D721Med (cell line): Measurements from ENCODE around the gene TBC1D17.
A peak's percentile ranks its signal among the peaks of the same experiment; 100 is the strongest.

Source experiments
- DNase-seq: peaks from one replicate; pipeline ENCODE4 v3.0.0; 2011; ENCODE audit warnings: low spot score; ENCODE audit not compliant: insufficient read length
- FAIRE-seq: peaks from 2 replicates; lab custom pipeline; 2011; peaks lifted over from hg19 to GRCh38; lab: Jason Lieb, UNC
- TF ChIP-seq, protein P1 (sequence below): IDR thresholded peaks from 2 replicates; pipeline ENCODE4 v1.5.1; 2012; ENCODE audit warnings: mild to moderate bottlenecking, control low read depth; ENCODE audit not compliant: insufficient read depth; ENCODE audit errors: missing control alignments

Gene TBC1D17

DNA sequence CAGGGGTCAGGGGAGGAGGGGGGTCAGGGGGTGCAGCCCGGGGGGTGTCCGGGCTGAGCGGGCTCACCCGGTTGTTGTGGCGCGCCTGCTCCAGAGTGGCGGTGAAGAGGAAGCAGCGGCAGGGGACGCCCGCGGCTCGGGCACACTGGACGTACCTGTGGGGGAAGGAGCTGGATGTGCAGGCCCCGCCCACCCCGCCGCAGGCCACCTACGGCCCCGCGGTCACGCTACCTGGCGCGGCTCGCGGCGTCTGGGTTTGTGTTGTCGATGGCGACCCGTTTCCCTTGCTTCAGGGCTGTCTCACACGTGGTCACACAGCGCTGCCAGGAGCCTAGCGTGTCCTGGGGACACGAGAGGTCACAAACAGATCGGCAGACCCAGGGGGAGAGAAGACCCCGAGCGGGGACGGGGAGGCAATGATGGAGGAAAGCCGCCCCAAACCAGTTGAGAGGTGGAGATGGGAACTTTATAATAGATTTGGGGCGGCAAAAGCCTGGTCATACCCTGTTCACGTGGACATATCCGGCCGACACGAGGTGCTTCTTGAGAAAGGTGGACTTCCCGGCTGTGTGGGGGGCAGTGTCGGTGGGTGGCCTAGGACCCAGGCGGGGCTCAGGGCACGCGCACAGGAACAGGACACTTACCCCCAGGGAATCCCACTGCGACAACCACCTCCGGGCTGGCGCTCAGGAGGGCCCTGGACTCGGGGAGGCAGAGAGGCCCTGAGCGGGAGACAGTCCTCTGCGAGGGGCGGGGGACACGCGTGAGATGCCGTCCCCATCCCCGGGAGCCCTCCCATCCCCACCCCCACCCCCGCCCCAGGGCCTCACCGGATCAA, 15.7 kb upstream of the TBC1D17 start:
- TF ChIP-seq, protein P1, sequence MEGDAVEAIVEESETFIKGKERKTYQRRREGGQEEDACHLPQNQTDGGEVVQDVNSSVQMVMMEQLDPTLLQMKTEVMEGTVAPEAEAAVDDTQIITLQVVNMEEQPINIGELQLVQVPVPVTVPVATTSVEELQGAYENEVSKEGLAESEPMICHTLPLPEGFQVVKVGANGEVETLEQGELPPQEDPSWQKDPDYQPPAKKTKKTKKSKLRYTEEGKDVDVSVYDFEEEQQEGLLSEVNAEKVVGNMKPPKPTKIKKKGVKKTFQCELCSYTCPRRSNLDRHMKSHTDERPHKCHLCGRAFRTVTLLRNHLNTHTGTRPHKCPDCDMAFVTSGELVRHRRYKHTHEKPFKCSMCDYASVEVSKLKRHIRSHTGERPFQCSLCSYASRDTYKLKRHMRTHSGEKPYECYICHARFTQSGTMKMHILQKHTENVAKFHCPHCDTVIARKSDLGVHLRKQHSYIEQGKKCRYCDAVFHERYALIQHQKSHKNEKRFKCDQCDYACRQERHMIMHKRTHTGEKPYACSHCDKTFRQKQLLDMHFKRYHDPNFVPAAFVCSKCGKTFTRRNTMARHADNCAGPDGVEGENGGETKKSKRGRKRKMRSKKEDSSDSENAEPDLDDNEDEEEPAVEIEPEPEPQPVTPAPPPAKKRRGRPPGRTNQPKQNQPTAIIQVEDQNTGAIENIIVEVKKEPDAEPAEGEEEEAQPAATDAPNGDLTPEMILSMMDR: no peak
- DNase-seq (no peak), FAIRE-seq (no peak)

DNA sequence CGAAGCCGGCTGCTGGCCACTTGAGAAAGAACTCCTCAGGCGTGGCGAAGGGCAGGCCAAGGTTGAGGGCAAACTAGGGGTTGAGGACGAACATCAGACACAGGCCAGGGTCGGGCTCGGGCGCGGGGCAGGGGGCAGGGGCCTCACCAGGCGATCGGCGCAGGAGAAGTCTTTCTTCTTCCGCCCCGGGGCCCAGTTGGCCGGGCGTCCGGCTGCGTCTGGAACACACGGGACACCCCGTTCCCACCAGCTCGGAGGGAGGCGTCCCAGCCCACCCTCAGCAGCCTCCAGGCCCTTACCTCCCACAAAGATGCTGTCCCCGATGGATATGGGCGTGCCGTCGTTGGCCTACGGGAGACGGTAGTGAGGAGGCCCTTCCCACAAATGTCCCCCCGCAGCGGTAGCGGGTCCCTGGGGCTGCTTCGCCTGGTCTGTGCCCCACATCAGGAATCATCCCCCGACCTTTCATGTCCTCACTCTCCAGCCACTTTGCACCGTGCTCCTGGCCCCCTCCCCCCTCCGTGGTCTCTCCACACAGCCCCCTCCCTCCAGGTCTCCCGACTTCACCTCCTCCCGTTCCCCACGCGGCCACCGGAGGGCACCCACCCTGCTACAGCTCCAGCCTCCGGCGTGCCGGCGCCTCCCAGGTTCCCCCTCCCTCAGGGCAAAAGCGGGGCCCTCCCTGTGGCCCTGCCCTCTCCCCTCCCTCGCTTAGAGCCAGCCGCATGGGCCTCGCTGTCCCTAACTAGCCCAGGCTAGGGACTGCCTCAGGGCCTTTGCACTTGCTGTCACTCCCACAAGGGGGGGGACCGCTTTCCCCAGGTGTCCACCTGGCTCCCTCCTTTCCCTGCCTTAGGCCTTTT, 14.9 kb upstream of the TBC1D17 start:
- DNase-seq (no peak), FAIRE-seq (no peak)
- TF ChIP-seq, protein P1: peak; percentile 17

DNA sequence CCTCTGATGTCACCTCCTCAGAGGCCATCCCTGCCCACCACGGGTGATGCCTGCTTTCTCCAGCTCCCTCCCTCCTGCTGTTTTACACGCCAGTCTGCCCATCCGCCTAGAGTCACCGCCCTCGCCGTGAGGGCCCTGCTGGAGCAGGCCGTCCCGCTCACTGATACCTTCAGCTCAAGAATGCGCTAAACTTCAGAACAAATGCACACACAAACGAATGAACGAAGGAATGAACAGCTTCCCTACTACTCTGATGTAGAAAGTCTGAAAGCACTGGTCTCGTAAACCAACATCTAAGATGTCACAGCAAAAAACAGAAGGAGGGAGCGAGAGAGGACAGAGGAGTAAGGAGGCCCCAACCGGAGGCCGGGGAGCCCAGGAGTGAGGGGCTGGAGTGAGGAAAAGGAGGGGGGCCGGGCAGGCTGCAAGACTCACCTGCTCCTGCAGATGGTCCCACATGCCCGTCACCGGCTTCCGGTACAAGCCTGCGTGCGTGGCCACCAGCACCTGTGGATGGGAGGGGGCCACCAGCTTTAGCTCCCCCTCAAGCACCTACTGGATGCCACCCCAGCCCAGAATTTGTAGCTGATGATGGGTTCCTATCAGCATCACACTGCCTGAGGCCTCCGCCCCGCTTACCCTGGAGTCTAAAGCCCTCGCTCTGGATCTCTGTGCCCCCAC, 14.1 kb upstream of the TBC1D17 start:
- FAIRE-seq (no peak), DNase-seq (no peak)
- TF ChIP-seq, protein P1: no peak

DNA sequence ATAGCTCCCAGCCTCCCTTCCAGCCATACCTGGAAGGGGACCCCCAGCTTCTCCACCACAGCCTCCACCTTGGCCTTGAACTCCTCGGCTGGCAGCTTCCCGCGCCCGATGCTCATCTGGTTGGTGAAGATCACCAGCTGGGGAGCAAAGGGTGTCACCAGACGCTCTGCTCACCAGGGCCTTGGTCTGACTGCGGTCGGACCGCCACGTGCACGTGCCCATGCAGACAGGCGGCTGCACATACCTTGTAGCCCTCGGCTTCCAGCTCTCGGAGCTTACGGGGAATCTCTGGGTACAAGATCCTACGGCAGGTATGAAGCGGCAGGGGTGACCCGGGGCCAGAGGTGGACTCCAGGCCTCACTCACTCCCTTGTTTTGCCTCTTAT, 13.6 kb upstream of the TBC1D17 start:
- TF ChIP-seq, protein P1: no peak
- FAIRE-seq (no peak), DNase-seq (no peak)

DNA sequence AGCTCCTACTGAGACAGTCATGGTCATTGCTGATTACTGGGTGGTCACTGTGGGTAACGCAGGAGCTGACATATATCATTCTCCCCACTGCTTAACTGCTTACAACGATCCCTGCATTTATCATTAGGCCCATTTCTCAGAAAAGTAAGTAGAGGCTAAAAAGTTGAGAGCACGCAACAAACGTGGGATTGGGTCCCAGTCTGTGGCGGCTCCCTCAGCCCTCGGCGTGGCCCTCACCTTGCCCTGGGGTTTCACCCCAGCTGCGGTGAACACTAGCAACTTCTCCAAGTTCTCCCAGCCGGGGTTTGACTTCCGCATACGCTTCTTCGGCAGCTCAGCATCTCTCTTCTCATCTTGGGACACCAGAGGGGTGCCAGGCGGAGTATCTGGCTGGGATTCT, 12.6 kb upstream of the TBC1D17 start:
- TF ChIP-seq, protein P1: no peak
- no peak for FAIRE-seq
- no peak for DNase-seq

DNA sequence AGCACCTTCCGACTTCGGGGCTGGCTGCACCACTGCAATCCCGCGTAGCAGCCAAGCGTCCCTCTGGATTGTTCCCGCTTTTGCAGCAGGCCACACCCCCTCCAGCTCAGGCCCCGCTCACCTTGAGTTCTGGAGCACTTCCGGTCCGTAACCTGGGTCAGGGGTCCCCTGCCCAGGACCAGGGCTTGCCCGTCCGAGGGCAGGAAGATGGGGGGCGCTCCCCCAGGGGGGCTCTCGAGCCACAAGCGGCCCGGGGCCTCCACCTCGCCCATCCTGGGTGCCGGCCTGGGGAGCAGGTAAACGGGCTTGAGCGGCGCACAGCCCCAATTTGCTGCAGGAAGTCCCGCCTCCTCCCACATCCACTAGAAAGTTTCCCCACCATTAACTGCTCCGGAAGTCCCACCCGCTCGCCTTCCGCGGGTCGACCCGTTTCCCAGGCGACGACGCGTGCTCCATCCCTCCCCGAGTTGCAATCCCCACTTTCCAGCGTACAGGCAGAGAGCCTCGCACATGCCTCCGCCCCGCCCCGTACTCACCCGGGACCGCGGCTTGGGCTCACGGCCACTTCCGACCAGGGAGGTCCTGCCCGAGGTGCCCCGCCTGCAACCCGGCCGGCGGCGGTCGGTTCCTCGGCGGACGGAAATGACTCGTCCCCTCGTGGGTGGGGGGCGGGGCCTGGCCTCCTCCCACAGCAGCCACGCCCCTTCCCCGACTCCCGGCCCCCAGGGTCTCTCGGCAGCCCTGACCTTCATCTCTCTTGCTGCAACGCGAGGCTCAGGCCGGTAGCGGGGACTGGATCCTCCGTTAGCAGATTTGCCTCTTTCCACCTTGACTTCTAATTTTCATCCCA, 10.3 kb upstream of the TBC1D17 start, which contains the start of gene PNKP:
PNKP (minus strand) TSS at position 644 of the 850 bp plus-strand sequence; CDS start at position 272, 372 bp downstream.
- FAIRE-seq: no peak
- TF ChIP-seq, protein P1: no peak
- peak; percentile 79 for DNase-seq
